ENCODE results near the gene BBOF1.

- no peak for TF ChIP-seq CTCF (IDR thresholded peaks at IDR 0.05; ENCODE audit: low read depth, low read length, missing input control)
- TF ChIP-seq JUND (IDR thresholded peaks at IDR 0.05) = no peak
Measured at GRCh38 chr14:74065746-74066575, 46.8 kb downstream of the BBOF1 start.

All from liver (tissue), 3 donors.